ENCODE results near the gene GRAP. TPM values are rescaled to one million over a fixed set of nuclear protein-coding genes. Genes with fewer than 3 reads are reported as not detected.

Gene GRAP
- total RNA-seq, 2 experiments from 2014 or later, result 11.9 to 12.2 TPM

- Mint-ChIP-seq H3K9me3 (no peaks in the 10 kb centered on the region), H3K27me3 (no peaks in the 10 kb centered on the region), H3K36me3 (ENCODE audit: low read depth) (peaks cover 6% of the 10 kb centered on the region), H3K27ac (no peak overlapping the region), H3K4me3 (no peak overlapping the region), H3K4me1 (ENCODE audit: low read depth) (peaks cover 6% of the 10 kb centered on the region)
- DNase-seq (no peak), ATAC-seq (no peak)
- CTCF ChIA-PET, result interaction anchor here (1.5 kb wide), 1 partner anchor 57 kb away, joined by 6 read pairs; no protein-coding TSS in a partner anchor
- POLR2A ChIA-PET, result interaction anchor here (1.4 to 1.6 kb wide), 2 partner anchors 14 to 18 kb away, joined by 3 to 7 read pairs; partner anchors contain the start of gene FAM83G
- TF ChIP-seq CTCF (IDR thresholded peaks at IDR 0.05), result no peak
- intact Hi-C loops (cut with micrococcal nuclease), result no loop called here
Measured at GRCh38 chr17:19018600-19018950, 28.2 kb downstream of the GRAP start.

GRCh38 chr17:19017804-19018599 is 28.8 kb downstream of the GRAP start:
- H3K9me3 Mint-ChIP-seq, result no peaks in the 10 kb centered on the region
- POLR2A ChIA-PET, result interaction anchor here (1.4 to 1.6 kb wide), 2 partner anchors 13 to 18 kb away, joined by 3 to 7 read pairs; partner anchors contain the start of gene FAM83G

GRCh38 chr17:19017401-19017800 is 29.4 kb downstream of the GRAP start:
- H3K4me1 Mint-ChIP-seq (ENCODE audit: low read depth), result peaks cover 5% of the 10 kb centered on the region
- no peaks in the 10 kb centered on the region for H3K27me3 Mint-ChIP-seq
- no peak for TF ChIP-seq CTCF (IDR thresholded peaks at IDR 0.05)
- no peak overlapping the region for H3K27ac Mint-ChIP-seq
- POLR2A ChIA-PET, result interaction anchor here (1.0 kb wide), 1 partner anchor 12 kb away, joined by 3 read pairs; the partner anchor contains the start of gene FAM83G
- no peak for ATAC-seq
- H3K9me3 Mint-ChIP-seq, result no peaks in the 10 kb centered on the region
- intact Hi-C loops (cut with micrococcal nuclease), result no loop called here
- H3K4me3 Mint-ChIP-seq, result no peak overlapping the region
- CTCF ChIA-PET, result no interaction called here
- peaks cover 5% of the 10 kb centered on the region for H3K36me3 Mint-ChIP-seq (ENCODE audit: low read depth)
- DNase-seq, result no peak

More at GRCh38 chr17:19017804-19018599, 28.8 kb downstream of the GRAP start:
- H3K27ac Mint-ChIP-seq, result no peak overlapping the region
- peaks cover 5% of the 10 kb centered on the region for H3K36me3 Mint-ChIP-seq (ENCODE audit: low read depth)
- ATAC-seq, result no peak
- no peak for DNase-seq
- no peak overlapping the region for H3K4me3 Mint-ChIP-seq
- CTCF ChIA-PET, result interaction anchor here (1.5 kb wide), 1 partner anchor 57 kb away, joined by 6 read pairs; no protein-coding TSS in a partner anchor
- H3K27me3 Mint-ChIP-seq, result no peaks in the 10 kb centered on the region
- H3K4me1 Mint-ChIP-seq (ENCODE audit: low read depth), result peaks cover 5% of the 10 kb centered on the region
- no peak for TF ChIP-seq CTCF (IDR thresholded peaks at IDR 0.05)
- intact Hi-C loops (cut with micrococcal nuclease), result no loop called here

GRCh38 chr17:19016881-19017280 is 29.9 kb downstream of the GRAP start:
- Mint-ChIP-seq H3K27me3 (no peaks in the 10 kb centered on the region), H3K9me3 (no peaks in the 10 kb centered on the region), H3K36me3 (ENCODE audit: low read depth) (peaks cover 5% of the 10 kb centered on the region), H3K4me3 (no peak overlapping the region), H3K4me1 (ENCODE audit: low read depth) (peaks cover 5% of the 10 kb centered on the region), H3K27ac (no peak overlapping the region)
- POLR2A ChIA-PET, result interaction anchor here (0.6 to 1.0 kb wide), 2 partner anchors 12 to 16 kb away, joined by 3 read pairs; partner anchors contain the start of gene FAM83G
- CTCF ChIA-PET, result no interaction called here
- intact Hi-C loops (cut with micrococcal nuclease), result no loop called here
- ATAC-seq (no peak), DNase-seq (no peak)
- no peak for TF ChIP-seq CTCF (IDR thresholded peaks at IDR 0.05)

- Mint-ChIP-seq H3K36me3 (ENCODE audit: low read depth) (peaks cover 3% of the 10 kb centered on the region), H3K27ac (no peak overlapping the region), H3K27me3 (no peaks in the 10 kb centered on the region), H3K4me1 (ENCODE audit: low read depth) (peaks cover 5% of the 10 kb centered on the region), H3K4me3 (no peak overlapping the region), H3K9me3 (no peaks in the 10 kb centered on the region)
- DNase-seq (no peak), ATAC-seq (no peak)
- ChIA-PET POLR2A (interaction anchor here (0.6 kb wide), 1 partner anchor 15 kb away, joined by 3 read pairs; no protein-coding TSS in a partner anchor), CTCF (no interaction called here)
- intact Hi-C loops (cut with micrococcal nuclease), result no loop called here
- no peak for TF ChIP-seq CTCF (IDR thresholded peaks at IDR 0.05)
Measured at GRCh38 chr17:19016297-19016696, 30.5 kb downstream of the GRAP start.

All from activated CD8-positive, alpha-beta T cell treated with anti-CD3 and anti-CD28 coated beads for 36 hours (primary cell).